IPS DF 6.9 (cell line): ENCODE results near the gene VSIG4.
"Not testable (repeated sequence)": the region's sequence is repeated elsewhere in the genome, so short reads cannot be mapped to it uniquely, and the experiment has no call there.

Experiments
- DNase-seq: peaks from one replicate; pipeline ENCODE4 v3.0.0-alpha.2; 2013; ENCODE audit warnings: low read depth, low spot score
- H3K27ac ChIP-seq: one replicate; pipeline ENCODE4 v1.5.1; 2013; ENCODE audit warnings: low read length, control low read depth
- H3K27me3 ChIP-seq: 2 replicates; pipeline ENCODE4 v1.6.1; 2013; ENCODE audit warnings: mild to moderate bottlenecking, low read length; ENCODE audit not compliant: control insufficient read depth, insufficient read depth
- H3K36me3 ChIP-seq: 2 replicates; pipeline ENCODE4 v1.6.1; 2013; ENCODE audit warnings: low read length; ENCODE audit not compliant: control insufficient read depth, insufficient read depth
- H3K4me1 ChIP-seq: 2 replicates; pipeline ENCODE4 v1.6.1; 2013; ENCODE audit warnings: low read length; ENCODE audit not compliant: control insufficient read depth, insufficient read depth
- H3K4me3 ChIP-seq: 2 replicates; pipeline ENCODE4 v1.5.1; 2013; ENCODE audit warnings: mild to moderate bottlenecking, low read length
- H3K9me3 ChIP-seq: 2 replicates; pipeline ENCODE4 v1.6.1; 2013; ENCODE audit warnings: low read length, inconsistent platforms; ENCODE audit not compliant: control insufficient read depth, insufficient read depth
- WGBS: extraction: QIAGEN DNeasy Blood & Tissue Kit; methylation state at CpG from one replicate; pipeline ENCODE4 v1.1.7; 2013; ENCODE audit warnings: mixed read lengths, missing lambda C conversion rate; ENCODE audit not compliant: insufficient read length, insufficient coverage; 5-methylcytosine and 5-hydroxymethylcytosine counted together

The VSIG4 gene

GRCh38 chrX:65977161-65977560 lies 62.7 kb downstream of the VSIG4 start:
- no CpG with 5 or more reads among the region's 1 CpG for WGBS
- not testable (repeated sequence) for H3K9me3 ChIP-seq, H3K4me3 ChIP-seq, H3K36me3 ChIP-seq, H3K27ac ChIP-seq, H3K4me1 ChIP-seq, DNase-seq, H3K27me3 ChIP-seq

- Histone ChIP-seq H3K4me3 (no peak overlapping the region), H3K4me1 (no peaks in the 10 kb centered on the region), H3K9me3 (no peaks in the 10 kb centered on the region), H3K27ac (no peak overlapping the region), H3K27me3 (no peaks in the 10 kb centered on the region), H3K36me3 (no peaks in the 10 kb centered on the region)
- DNase-seq, result no peak
Observed at GRCh38 chrX:65976161-65976560, 63.7 kb downstream of the VSIG4 start.

- not testable (repeated sequence) for H3K4me1 ChIP-seq, H3K36me3 ChIP-seq, H3K9me3 ChIP-seq, DNase-seq, H3K27ac ChIP-seq, H3K4me3 ChIP-seq, H3K27me3 ChIP-seq
- WGBS, result no CpG with 5 or more reads among the region's 38 CpGs
Observed at GRCh38 chrX:65975161-65975751, 64.6 kb downstream of the VSIG4 start.
